ENCODE results near the gene HID1.
"Not testable (repeated sequence)": the region's sequence is repeated elsewhere in the genome, so short reads cannot be mapped to it uniquely, and the experiment has no call there.

Gene HID1

DNA sequence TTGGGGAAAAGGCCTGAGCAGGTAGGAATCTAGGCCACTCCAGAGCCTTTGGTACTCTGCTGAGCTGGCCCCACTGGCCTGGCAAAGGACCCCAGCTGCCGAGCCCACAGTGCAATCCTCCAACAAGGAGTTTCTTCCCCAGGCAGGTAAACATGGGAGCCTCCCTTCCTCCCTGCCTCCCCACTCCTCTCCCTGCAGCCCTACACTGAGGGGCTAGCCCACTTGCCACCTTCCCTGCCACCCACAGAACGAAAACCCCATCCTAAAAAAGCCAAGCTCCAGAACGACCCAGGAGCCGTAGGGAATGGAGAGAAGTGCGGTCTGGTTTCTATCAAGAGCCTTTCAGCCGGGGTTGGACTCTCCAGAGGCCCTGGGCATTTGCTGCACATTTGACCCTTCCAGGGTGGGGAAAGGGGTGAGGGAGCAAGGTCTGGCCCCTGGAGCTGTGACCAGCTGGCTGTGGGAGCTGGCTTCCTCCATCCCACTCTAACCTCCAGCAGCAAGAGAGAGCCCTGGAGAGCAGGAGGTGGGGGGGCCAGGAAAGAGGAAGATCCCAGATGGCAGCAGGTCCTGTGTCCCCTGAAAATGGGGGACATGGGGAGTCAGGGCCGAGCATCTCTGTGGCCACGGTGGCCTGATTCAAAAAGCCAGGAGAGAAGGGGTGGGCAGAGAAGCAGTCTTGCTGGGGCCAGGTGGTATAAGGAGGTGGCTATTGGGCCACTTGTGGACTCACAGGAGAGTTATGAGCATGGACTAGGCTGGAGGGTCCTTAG is 1.3 kb downstream of the HID1 start:
- no peak for DNase-seq (ENCODE audit: low read depth in 2 of 2)

DNA sequence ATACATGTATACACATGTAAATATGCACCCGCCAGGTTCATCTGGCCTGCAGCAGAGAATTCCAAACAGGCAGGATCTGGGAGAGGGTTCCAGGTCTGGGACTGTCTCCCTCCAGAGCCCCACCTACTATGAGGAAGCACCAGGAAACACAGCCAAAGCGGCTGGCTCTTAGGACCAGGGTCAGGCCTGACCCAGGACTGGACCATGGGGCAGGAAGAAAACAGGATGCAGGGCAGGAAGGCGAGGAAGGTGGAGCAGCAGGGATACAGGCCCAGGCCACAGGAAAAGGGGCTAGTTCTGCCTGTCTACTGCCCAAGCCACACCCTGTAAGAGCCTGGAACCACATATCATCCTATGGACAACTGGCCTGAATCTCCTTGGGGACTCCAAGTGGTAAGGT is 2.2 kb downstream of the HID1 start:
- DNase-seq (ENCODE audit: low read depth in 2 of 2): no peak

DNA sequence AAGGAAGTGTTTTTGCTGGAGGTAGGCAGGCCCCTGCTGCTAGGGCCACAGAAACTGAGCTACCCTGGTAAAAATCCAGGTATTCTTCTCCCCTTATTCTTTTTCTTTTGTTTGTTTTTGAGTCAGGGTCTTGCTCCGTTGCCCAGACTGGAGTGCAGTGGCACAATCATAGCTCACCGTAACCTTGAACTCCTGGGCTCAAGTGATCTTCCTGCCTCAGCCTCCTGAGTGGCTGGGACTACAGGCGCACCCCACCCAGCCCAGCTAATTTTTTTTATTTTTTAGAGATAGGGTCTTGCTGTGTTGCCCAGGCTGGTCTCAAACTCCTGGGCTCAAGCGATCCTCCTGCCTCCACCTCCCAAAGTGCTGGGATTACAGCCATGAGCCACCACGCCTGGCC is 3.1 kb downstream of the HID1 start:
- not testable (repeated sequence) for DNase-seq (ENCODE audit: low read depth in 2 of 2)

DNA sequence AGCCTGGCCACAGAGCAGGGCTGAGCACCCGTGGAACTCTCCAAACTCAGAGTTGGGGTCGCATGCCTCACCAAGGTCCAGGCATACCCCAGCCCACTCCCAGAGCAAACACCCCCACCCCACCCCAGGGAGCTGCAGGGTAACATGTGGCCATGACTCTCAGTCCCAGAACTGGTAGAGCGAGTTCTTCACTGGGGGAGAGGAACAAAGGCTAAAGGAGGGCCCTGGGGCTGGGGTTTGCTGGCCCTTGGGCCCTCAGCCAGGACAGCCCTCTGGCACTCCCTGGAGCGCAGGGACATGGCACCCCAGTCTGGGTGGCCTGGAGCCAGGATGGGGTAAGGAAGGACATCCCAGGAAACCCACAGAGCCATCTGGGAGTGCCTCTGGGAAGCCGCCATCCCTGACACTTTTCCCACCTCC is 4.2 kb downstream of the HID1 start:
- no peak for DNase-seq (ENCODE audit: low read depth in 2 of 2)

DNA sequence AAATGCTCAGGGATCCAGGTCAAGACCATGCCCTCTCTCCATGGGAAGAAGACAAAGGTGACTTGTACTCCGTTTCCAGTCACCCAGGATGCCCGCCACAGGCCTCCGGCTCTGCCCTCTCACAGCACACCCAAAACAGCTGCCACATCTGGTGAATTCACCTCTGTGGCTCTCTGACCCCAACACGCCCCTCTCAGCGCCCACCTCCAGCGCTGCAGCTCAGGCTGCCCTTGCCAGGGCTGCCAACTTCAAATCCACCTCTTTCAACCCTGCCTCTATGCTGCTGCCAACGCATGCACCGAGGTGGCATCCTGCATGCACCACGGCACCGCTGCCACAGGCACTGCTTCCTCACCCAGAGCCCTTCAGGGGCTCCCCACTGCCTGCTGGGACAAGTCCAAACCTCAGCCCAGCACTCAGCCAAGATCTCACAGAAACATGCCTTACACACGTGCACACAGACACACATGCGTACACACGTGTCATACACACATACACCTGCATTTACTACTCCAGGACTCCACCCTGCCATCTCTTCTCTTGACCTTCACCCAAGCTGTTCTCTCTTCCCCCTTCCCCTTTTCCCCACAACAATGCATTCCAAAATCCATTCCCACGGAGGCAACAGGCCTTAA is 7.5 kb downstream of the HID1 start:
- DNase-seq (ENCODE audit: low read depth in 2 of 2): no peak

DNA sequence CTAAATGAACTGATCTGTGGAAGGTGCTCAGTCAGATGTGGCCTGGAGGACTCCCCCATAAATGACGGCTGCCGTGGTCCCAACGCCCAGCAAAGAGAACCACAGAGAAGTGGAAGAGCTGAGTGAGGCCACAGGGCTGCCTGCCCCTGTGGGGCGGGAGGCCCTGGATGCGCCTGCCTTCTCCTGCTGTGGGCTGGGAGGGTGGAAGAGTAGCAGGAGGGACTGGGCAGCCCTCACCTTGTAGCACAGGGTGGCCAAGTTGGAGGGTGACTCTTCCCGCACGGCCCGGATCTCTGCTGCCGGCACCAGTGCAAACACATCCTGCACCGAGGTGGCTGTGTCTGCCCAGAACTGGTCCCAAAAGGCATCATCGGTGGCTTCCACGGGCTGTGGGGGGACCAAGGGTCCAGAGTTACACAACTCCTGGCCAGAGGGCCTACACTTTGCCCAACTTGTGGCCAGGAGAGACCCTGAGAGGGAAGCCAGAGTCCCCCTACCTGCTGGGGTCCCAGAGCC is 8.3 kb downstream of the HID1 start:
- DNase-seq (ENCODE audit: low read depth in 2 of 2): no peak

DNA sequence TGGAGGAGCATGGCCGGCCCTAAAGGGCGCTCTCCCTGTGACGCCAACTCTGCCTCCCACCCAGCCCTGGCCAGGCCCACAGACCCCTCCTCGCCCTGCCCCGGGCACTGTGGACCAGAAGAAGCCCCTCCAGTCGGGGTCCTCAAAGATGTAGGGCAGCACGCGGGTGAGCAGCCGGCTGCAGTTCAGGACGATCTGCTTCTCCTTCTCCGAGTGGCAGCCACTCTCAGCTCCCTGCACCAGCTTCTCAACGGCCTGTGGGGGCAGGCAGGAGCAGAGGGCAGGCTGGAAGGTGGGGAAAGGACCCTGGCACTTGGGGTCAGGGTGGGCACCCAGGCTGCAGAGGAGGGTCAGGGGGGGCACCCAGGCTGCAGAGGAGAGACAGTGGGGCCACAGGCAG is 8.9 kb downstream of the HID1 start:
- DNase-seq (ENCODE audit: low read depth in 2 of 2): no peak

DNA sequence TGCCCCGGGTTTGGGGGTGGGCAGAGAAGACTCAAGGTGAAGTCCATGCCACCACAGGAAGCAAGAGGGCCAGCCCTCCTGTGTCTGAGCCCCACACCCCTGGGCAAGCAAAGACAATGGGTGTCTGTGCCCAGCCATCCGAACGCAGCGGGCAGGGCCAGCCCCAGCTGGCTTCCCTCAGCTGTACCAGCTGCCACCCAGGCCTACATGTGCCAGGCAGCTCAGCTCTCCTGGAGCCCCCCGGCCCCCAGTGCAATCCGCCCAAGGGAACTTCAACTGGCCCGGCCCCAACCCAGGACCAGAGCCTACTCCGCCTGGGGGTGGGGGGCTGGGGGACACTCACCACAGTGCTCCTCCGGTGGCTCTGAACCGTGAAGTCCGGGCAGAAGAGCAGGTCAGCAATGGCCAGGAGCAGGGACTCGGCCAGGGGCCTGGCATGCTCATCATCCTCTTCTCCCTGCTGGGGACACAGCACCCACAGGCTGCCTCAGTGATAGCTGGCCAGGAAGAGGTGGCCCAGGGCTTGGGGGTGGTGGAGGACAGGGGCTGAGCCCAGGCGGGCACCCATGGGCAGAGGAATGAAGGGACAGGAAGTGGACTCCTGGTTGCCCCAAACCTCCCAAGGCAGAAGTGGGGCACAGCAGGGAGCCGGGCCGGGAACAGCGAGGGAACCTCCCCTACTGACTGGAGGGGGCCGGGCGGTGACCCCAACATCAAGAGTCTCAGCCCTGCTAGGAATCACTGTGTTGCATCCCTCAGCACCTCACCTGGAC is 9.8 kb downstream of the HID1 start:
- no peak for DNase-seq (ENCODE audit: low read depth in 2 of 2)

DNA sequence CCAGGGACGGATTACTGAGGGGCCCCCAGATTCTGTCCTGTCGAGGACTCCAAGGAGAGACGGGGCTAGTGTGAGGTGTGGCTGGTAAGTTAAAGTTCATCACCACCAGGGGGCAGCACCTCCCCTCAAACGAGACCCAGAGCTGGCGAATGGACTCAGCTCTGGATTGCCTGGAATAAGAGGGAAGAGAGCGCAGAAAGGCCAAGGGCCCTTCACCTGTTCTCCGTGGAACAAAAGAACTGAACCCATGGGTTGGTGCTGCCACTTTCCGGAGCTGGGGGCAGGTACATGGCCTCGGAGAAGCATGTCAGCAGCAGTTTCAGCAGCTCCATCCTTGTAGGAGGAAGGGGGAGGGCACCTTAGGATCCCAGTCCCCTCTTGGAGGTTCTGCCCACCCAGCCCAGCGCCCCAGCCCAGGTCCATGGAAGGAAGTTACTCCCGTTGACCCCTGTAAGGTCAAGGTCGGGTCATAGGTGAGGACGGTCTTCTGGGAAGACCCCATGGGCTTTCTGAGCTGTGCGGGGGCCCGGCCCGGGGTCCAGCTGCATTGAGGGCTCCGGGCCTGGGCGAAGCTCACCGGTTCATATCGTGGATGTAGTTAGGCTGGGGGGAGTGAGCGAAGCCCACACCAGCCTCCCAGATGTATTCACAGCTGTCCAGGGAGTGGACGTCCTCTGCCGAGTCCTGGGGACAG is 10.8 kb downstream of the HID1 start:
- peak; percentile 46 to 50 for DNase-seq (ENCODE audit: low read depth in 2 of 2)

DNA sequence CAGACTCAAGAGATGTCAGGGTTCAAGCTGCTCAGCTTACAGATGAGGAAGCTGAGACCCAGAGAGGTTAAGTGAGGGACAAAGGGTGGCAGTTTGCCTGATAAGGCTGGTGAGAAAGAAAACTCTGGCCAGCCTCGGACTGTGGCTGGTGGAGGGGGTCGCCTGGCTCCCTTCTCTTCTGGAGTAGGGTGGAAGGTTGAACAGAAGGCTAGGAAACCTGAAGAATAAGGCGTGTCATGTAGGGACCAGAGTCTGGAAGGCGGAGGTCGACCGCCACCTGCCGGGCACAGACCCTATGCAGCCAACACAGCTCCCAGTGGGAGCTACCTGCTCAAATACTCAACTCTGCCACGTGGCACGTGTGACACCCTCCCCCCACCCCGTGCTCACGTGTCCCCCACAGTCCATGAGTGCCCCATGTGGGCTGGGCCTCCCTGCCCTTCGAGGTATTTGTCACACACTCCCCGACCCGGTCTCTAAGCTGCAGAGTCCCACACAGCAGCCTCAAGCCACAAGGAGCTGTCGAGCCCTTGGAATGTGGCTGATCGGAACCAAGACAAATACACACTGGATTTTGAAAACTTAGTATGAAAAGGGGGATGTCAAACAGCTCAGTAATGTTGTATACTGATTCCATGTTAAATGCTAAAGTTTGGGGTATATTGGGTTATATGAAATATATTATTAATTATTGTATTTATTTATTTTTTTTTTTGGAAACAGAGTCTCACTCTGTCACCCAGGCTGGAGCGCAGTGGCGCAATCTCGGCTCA is 11.8 kb downstream of the HID1 start:
- DNase-seq (ENCODE audit: low read depth in 2 of 2): no peak

DNA sequence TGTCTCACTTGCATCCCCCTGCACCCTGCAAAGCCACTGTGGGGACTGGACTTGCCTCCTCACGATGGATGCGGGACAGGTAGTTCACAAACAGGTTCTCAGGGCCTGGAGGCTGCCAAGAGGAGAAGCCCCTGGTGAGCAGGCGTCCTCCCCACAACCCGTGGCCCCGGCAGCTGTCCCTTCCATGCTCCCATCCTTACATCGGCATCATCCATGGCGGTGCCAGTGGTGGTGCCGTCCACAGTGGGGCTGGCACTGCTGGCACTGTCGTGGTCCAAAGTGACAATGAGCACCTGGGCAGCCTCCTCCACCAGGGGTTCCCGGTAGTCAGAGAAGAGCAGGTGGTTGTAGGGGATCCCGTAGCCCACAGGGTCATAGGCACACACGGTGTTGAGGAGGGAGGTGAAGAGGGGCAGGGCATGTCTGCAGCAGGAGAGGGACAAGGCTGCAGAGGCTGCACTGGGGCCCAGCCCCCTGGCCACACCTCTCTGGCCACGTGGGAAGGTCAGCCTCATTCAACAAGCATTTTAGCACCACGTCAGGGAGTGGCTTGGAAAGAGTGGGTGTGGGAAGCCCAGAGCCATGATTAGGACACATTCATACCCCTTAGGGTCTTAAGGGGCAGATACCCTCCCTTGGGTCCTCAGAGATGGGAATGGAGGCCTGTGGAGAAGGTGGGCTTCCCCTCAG is 12.6 kb downstream of the HID1 start:
- DNase-seq (ENCODE audit: low read depth in 2 of 2): no peak

DNA sequence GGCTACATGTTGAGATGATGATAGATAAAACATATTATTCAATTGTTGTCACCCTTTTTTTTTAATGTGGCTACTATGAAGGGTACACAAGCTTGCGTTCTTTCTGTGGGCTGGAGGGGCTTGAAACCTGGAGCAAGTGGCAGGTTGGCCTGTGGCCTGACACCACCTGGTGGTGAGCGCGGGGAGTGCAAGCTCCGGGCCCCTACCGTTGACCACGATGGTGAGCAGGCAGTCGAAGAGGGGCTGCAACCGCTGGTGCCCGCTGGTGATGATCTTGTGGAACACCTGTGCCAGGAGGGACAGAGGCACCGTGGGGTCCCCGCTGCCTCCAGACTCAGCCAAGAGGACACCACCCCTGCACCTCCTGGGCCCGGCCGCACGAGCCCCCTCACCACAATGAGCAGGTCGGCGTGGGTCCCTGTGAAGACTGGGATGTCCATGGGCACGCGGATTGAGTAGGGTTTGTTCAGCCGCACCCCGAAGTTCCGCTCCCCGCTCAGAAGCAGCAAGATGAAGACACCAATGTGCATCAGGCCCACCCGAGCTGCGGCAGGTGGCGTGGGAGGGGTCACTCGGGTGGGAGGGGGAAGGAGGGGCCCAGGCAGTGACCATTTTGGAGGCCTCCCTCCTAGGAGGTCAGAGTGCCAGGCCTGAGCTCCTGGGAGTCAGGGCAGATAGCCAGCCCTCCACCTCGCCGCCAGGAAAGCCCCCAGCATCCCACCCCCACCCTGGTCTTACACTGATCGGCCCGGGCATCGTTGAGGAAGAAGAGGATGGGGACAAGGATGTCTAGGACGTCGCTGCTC is 14.4 kb downstream of the HID1 start:
- DNase-seq (ENCODE audit: low read depth in 2 of 2): no peak

DNA sequence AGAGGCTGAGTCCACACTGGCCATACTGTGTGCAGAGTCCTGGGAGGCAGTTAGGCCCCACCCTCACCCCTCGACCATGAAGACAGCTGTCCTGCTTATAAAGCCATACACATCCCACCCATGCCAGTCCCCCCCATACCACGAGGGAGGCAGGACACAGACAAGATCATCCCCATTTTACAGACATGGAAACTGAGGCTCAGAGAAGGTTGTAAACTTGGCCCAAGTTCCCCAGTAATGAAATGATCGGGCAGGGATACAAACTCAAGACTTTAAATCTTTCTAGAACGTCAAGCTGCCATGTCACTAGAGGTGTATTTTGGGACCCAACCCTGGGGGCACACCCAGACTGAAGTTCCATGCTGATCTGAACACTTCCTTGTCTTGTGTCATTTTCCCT is 16.5 kb downstream of the HID1 start:
- DNase-seq (ENCODE audit: low read depth in 2 of 2): no peak

DNA sequence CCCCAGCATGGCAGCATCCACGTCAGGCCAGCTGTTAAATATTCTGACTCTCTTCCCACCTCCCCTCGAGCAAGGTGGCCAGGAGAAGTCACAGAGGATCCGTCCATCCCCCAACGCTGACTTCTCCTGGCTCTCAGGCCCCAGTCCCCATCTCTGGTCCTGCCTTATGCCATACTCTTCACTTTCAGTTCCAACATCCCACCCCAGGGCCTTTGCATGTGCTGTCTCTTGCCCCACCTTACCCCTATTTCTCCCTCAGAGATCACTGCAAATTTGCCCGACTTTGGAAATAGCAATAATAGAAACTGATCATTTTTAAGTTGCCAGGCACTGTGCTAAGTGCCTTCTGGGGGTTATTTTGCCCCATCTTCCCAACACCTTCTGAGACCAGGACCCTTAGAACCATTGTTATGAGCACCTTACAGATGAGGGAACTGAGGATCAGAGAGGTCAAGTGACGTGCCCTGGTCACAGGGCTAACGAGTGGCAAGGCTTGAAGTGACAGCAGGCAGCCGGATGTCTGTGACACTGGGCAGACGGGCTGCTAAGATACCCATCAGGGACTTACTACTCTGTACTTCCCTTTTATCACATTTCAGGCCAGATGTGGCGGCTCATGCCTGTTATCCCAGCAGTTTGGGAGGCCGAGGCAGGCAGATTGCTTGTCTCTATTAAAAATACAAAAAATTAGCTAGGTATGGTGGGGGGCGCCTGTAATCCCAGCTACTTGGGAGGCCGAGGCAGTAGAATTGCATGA is 17.7 kb downstream of the HID1 start:
- DNase-seq (ENCODE audit: low read depth in 2 of 2): no peak

DNA sequence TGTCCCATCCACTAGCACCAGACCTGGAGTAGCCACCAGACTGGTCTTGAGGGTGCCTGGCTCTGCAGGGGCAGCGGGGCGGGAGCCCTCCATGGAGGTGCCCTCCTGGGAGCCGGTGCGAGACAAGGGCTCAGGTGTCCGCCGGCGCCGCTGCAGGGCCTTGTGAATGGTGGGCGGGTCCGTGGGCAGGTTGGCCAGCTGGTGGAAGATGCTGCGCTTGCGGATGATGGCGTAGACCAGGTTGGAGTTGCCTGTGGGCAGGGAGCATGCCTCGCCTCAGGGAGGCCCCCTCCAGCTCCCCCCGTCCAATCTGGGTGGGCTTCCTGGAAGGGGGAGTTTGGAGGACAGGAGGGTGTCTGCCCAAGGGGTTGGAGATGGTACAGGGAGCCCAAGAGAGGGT is 18.4 kb downstream of the HID1 start:
- DNase-seq (ENCODE audit: low read depth in 2 of 2): no peak

DNA sequence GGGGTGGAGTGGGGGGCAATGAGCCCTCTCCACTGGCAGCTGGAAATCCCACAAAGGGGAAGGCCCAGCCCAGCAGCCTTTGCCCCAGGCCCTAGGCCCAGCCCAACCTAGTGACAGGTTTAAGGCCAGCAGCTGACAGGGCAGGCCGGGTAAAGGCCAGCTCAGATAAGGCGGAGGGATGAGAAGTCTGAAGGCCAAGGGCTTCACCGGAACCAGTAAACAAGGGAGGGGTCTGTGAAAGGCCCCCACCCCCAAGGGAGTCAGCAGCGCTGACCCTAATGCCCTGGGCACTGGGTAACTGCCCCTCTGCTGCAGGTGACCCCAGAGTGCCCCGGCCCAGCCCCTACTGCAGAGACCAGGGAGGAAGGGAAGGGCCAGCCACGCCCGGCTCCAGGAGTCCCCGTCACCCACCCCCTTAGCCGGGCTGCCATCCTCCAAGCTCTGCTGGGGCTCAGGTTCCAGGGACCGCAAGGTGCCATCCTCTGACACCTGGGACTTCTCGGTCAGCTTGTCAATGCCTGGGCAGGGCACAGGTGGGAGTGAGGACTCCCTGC is 19.3 kb downstream of the HID1 start:
- no peak for DNase-seq (ENCODE audit: low read depth in 2 of 2)

DNA sequence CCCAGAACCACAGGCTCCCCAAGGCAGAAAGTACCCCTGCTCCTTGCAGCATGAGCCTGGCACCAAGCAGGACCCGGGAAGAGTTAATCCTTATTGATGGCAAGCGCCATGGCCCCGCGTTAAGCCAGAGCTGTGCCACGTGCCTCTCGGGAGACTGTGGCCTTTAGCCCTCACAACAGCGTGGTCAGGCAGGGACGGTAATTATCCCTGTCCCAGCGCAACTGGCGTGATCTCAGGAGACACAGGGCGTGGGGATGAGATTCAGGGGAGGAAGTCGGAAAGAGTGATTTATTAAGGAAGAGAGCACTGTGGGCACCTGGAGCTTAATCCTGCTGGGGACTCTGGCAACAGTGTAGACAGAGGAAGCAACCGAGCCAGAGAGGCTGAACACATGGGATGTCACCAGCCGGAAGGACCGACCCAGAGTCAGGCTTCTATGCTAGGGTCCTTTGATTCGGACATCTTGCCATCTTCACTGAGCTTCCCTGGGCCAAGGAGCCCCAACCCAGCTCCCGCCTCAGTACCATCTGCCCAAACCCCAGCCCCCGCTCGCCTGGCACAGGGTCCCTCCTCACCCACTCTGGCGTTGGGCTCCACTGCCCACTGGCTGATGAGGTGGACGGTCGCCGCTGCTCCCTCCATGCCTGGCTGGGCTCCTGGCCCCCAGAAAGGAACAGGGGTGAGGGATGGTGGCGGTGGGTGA is 20.0 kb downstream of the HID1 start:
- no peak for DNase-seq (ENCODE audit: low read depth in 2 of 2)

All from fibroblast of skin of left biceps (primary cell).